K562 (cell line): ENCODE data around the gene UBL5. TPM values are rescaled to one million over a fixed set of nuclear protein-coding genes. Genes with fewer than 3 reads are reported as not detected.
A peak's percentile ranks its signal among the peaks of the same experiment; 100 is the strongest.

Source experiments
- ARNT ChIP-seq, 2 experiments: fragments of 450-650 bp; IDR thresholded peaks; 2 replicates each; pipeline ENCODE4 v1.6.1; 2016; ENCODE audit warnings: mild to moderate bottlenecking in 1 of 2
- BRD4 ChIP-seq: fragments of 200-600 bp; sonication (generic); IDR thresholded peaks from 2 replicates; pipeline ENCODE4 v1.6.1; 2017; ENCODE audit warnings: inconsistent platforms
- CBX1 ChIP-seq: sonication (generic); IDR thresholded peaks from 2 replicates; pipeline ENCODE4 v1.6.1; 2016; ENCODE audit warnings: antibody characterized with exemption, low read depth, mild to moderate bottlenecking
- EGR1 ChIP-seq: fragments of 450-650 bp; conservative IDR thresholded peaks from 2 replicates; pipeline ENCODE4 v1.6.1; 2017; ENCODE audit warnings: mild to moderate bottlenecking
- FIP1L1 ChIP-seq: fragments of 200-400 bp; formaldehyde crosslinking; IDR thresholded peaks from 2 replicates; pipeline ENCODE4 v1.6.1; 2018; ENCODE audit warnings: mild to moderate bottlenecking, low read depth, low read length; ENCODE audit not compliant: poor library complexity, severe bottlenecking
- FOXP1 ChIP-seq: sonication (generic); formaldehyde crosslinking; IDR thresholded peaks from 2 replicates; pipeline ENCODE4 v1.8.0; 2022; ENCODE audit warnings: mild to moderate bottlenecking, missing genetic modification reagents
- HDAC1 ChIP-seq, 2 experiments: fragments of 450-650 bp; IDR thresholded peaks; 2 replicates each; pipeline ENCODE4 v1.6.1; 2016 to 2017; ENCODE audit warnings: inconsistent platforms in 1 of 2, mild to moderate bottlenecking in 1 of 2, moderate library complexity in 1 of 2
- HMGXB4 ChIP-seq: sonication (generic); formaldehyde crosslinking; IDR thresholded peaks from 2 replicates; pipeline ENCODE4 v1.8.1; 2023; ENCODE audit warnings: mild to moderate bottlenecking, missing genetic modification reagents
- MAX ChIP-seq: sonication (generic); formaldehyde crosslinking; IDR thresholded peaks from 2 replicates; pipeline ENCODE4 v1.9.0; 2022; ENCODE audit warnings: mild to moderate bottlenecking, missing genetic modification reagents
- MXD1 ChIP-seq: fragments of 250-450 bp; sonication (Bioruptor Pico); IDR thresholded peaks from 2 replicates; pipeline ENCODE4 v1.8.0; 2021; ENCODE audit warnings: borderline replicate concordance, mild to moderate bottlenecking, moderate library complexity; ENCODE audit not compliant: poor library complexity, severe bottlenecking
- NCOA4 ChIP-seq: fragments of 450-650 bp; IDR thresholded peaks from 2 replicates; pipeline ENCODE4 v1.6.1; 2018; ENCODE audit warnings: mild to moderate bottlenecking; ENCODE audit not compliant: partially characterized antibody
- NFYB ChIP-seq: IDR thresholded peaks from 2 replicates; pipeline ENCODE4 v1.6.1; 2011; ENCODE audit warnings: mild to moderate bottlenecking, moderate library complexity; ENCODE audit not compliant: insufficient read length; ENCODE audit errors: extremely low read depth
- NR3C1 ChIP-seq: sonication (generic); formaldehyde crosslinking; IDR thresholded peaks from 2 replicates; pipeline ENCODE4 v1.8.1; 2022; ENCODE audit warnings: missing genetic modification reagents
- PCBP2 ChIP-seq: fragments of 200-400 bp; formaldehyde crosslinking; IDR thresholded peaks from 2 replicates; pipeline ENCODE4 v1.6.1; 2018; ENCODE audit warnings: low read length, low read depth, mild to moderate bottlenecking, moderate library complexity; ENCODE audit not compliant: poor library complexity, severe bottlenecking
- PHF21A ChIP-seq: fragments of 450-650 bp; IDR thresholded peaks from 2 replicates; pipeline ENCODE4 v1.6.1; 2017; ENCODE audit warnings: low read depth, borderline replicate concordance
- PTBP1 ChIP-seq: fragments of 200-400 bp; formaldehyde crosslinking; IDR thresholded peaks from 2 replicates; pipeline ENCODE4 v1.6.1; 2017; ENCODE audit warnings: low read depth, low read length
- SAP30 ChIP-seq: fragments of 200-600 bp; sonication (generic); IDR thresholded peaks from 2 replicates; pipeline ENCODE4 v1.6.1; 2012; ENCODE audit warnings: borderline replicate concordance, low read depth, mild to moderate bottlenecking, moderate library complexity, low read length, control low read depth, inconsistent platforms; ENCODE audit not compliant: insufficient read depth, poor library complexity, severe bottlenecking
- SIRT6 ChIP-seq: IDR thresholded peaks from one replicate; pipeline ENCODE4 v1.6.1; 2012; ENCODE audit warnings: low read depth, mild to moderate bottlenecking, control low read depth, inconsistent platforms, low read length, moderate library complexity
- TBP ChIP-seq: optimal IDR thresholded peaks from 2 replicates; pipeline ENCODE3; 2011; ENCODE audit warnings: low read depth, low read length, improper control_type of control experiment
- TRIM25 ChIP-seq: fragments of 450-650 bp; IDR thresholded peaks from 2 replicates; pipeline ENCODE4 v1.7.0; 2016; ENCODE audit warnings: borderline replicate concordance
- U2AF1 ChIP-seq: fragments of 200-400 bp; formaldehyde crosslinking; optimal IDR thresholded peaks from 2 replicates; pipeline ENCODE3; 2017; ENCODE audit warnings: mild to moderate bottlenecking, low read depth, low read length, moderate library complexity
- ZNF280B ChIP-seq: fragments of 250-450 bp; sonication (Bioruptor Pico); IDR thresholded peaks from 2 replicates; pipeline ENCODE4 v1.5.1; 2021; ENCODE audit warnings: mild to moderate bottlenecking
- polyA plus RNA-seq, 8 experiments: library from polyadenylated mRNA; depleted of rRNA in 4 of 8; stranded (reverse) in 5 of 8; unstranded in 3 of 8; fragments of >200 nt; fragmentation: Nextera tagmentation in 2 of 8; fragmentation: Illumina TruSeq in 1 of 8; extraction: Ambion mirVana in 2 of 8; extraction: Trizol in 1 of 8; gene quantifications; 2 replicates each; pipeline versions ENCODE4 v1.2.1 to v1.2.3, GENCODE V29; 2011 to 2014; ENCODE audit warnings: inconsistent platforms in 1 of 8, missing spikeins in 1 of 8
- total RNA-seq, 7 experiments: library from RNA; depleted of rRNA in 6 of 7; stranded (reverse); fragments of >200 nt in 6 of 7; fragmentation: Illumina TruSeq in 2 of 7; extraction: Trizol in 2 of 7; gene quantifications; 2 replicates each; pipeline versions ENCODE4 v1.2.1 to v1.2.3, GENCODE V29; 2011 to 2021; ENCODE audit warnings: low replicate concordance in 1 of 7

UBL5 gene
- total and polyA plus RNA-seq, 9 of the 15 experiments (the other 6 are each of a cell fraction or from before 2014, with no cell fraction given), result 410 to 1,266 (median 613) TPM

- TF ChIP-seq ARNT (IDR thresholded peaks at IDR 0.05) (no peak), PCBP2 (no peak), TRIM25 (no peak), MXD1 (CRISPR knock-in tag) (no peak), U2AF1 (no peak), SIRT6 (no peak), NCOA4 (no peak), FIP1L1 (peak; percentile 53), BRD4 (no peak), HDAC1 (IDR thresholded peaks at IDR 0.05) (peak in 1 of 2 experiments; percentile 80; a peak in 2 of 4 replicates), FOXP1 (CRISPR knock-in tag) (peak; percentile 83), NR3C1 (CRISPR knock-in tag) (no peak), PHF21A (no peak), TBP (peak; percentile 53), EGR1 (peak; percentile 87), NFYB (peak; percentile 87), SAP30 (no peak), ZNF280B (CRISPR knock-in tag) (no peak), HMGXB4 (CRISPR knock-in tag) (no peak), PTBP1 (no peak), MAX (CRISPR knock-in tag) (peak; percentile 74), CBX1 (no peak)
Measured at GRCh38 chr19:9834726-9835506, 7.2 kb downstream of the UBL5 start, which contains the start of gene PIN1 (continued).
